Spleen (tissue), 13 donors: ENCODE data around the gene USP54. TPM values are rescaled to one million over a fixed set of nuclear protein-coding genes. Genes with fewer than 3 reads are reported as not detected.
A peak's percentile ranks its signal among the peaks of the same experiment; 100 is the strongest.

Experiments used
- DNase-seq: peaks from one replicate; pipeline ENCODE4 v3.0.0-alpha.2; 2020
- H3K27ac ChIP-seq, 8 donors: fragments of 200-600 bp; sonication (generic) in 7 of 8; 1 replicate in 4 of 8; 2 replicates in 4 of 8; pipeline versions ENCODE4 v1.5.0 to v1.8.0; 2016 to 2021; ENCODE audit warnings: inconsistent platforms in 4 of 8, mild to moderate bottlenecking in 4 of 8, moderate library complexity in 1 of 8
- H3K27me3 ChIP-seq, 7 donors: fragments of 200-600 bp; sonication (generic) in 6 of 7; replicated peaks in 1 of 7; 1 replicate in 4 of 7; 2 replicates in 3 of 7; pipeline versions ENCODE4 v1.5.0 to v1.8.0; 2016 to 2021; ENCODE audit warnings: inconsistent platforms in 3 of 7, mild to moderate bottlenecking in 1 of 7
- H3K36me3 ChIP-seq, 6 donors: fragments of 200-600 bp; sonication (generic) in 5 of 6; 1 replicate in 4 of 6; 2 replicates in 2 of 6; pipeline versions ENCODE4 v1.5.0 to v1.8.0; 2016 to 2021; ENCODE audit warnings: inconsistent platforms in 2 of 6
- H3K4me1 ChIP-seq, 6 donors: fragments of 200-600 bp; sonication (generic) in 5 of 6; 1 replicate in 3 of 6; 2 replicates in 3 of 6; pipeline versions ENCODE4 v1.5.0 to v1.8.0; 2016 to 2021; ENCODE audit warnings: inconsistent platforms in 3 of 6
- H3K4me3 ChIP-seq, 8 donors: fragments of 200-600 bp; sonication (generic) in 7 of 8; 1 replicate in 4 of 8; 2 replicates in 4 of 8; pipeline versions ENCODE4 v1.5.0 to v1.8.0; 2016 to 2021; ENCODE audit warnings: inconsistent platforms in 4 of 8, mild to moderate bottlenecking in 4 of 8, moderate library complexity in 2 of 8
- H3K9me3 ChIP-seq, 8 donors: fragments of 200-600 bp; sonication (generic) in 7 of 8; 1 replicate in 4 of 8; 2 replicates in 4 of 8; pipeline versions ENCODE4 v1.5.0 to v1.8.0; 2016 to 2021; ENCODE audit warnings: inconsistent platforms in 4 of 8
- CTCF ChIP-seq, 11 experiments: fragments of 200-600 bp in 7 of 11; fragments of 450-650 bp in 4 of 11; sonication (generic) in 4 of 11; IDR thresholded peaks in 8 of 11; conservative IDR thresholded peaks in 3 of 11; 1 replicate in 7 of 11; 2 replicates in 4 of 11; pipeline versions ENCODE4 v1.4.0 to v1.8.0; 2016 to 2021; ENCODE audit warnings: antibody characterized with exemption in 11 of 11, inconsistent platforms in 4 of 11, mild to moderate bottlenecking in 1 of 11
- POLR2A ChIP-seq, 3 donors: fragments of 450-650 bp; IDR thresholded peaks; one replicate each; pipeline ENCODE4 v1.5.1; 2017; ENCODE audit warnings: antibody characterized with exemption in 3 of 3, mild to moderate bottlenecking in 1 of 3
- POLR2AphosphoS5 ChIP-seq, 3 donors: sonication (generic); formaldehyde crosslinking; IDR thresholded peaks; one replicate each; pipeline ENCODE4 v1.5.1; 2017; ENCODE audit warnings: antibody characterized with exemption in 3 of 3
- WGBS, 5 donors: extraction: QIAGEN DNeasy Blood & Tissue Kit in 3 of 5; methylation state at CpG; one replicate each; pipeline versions ENCODE4 v1.1.5 to v1.1.7; 2013 to 2018; 5-methylcytosine and 5-hydroxymethylcytosine counted together
- intact Hi-C: fragments of 100-400 bp; cut with DNase I; formaldehyde crosslinking; loops from one replicate; pipeline ENCODE4 v1.15.0; 2023; ENCODE audit warnings: low total_unique reads
- long read RNA-seq, 2 donors: transcript quantifications; one replicate each; lab custom pipeline, GENCODE V29; 2026
- polyA plus RNA-seq, 3 donors: library from polyadenylated mRNA; stranded (reverse); fragments of 200-250 nt; gene quantifications; one replicate each; pipeline ENCODE4 v1.2.1, GENCODE V29; 2013
- total RNA-seq, 7 donors: library from RNA; depleted of rRNA in 3 of 7; stranded (reverse); fragments of >200 nt in 3 of 7; fragmentation: NEBNext Ultra II Directional in 4 of 7; extraction: Animal tissue kit (Norgen Biotek cat#: 25700) in 4 of 7; gene quantifications; one replicate each; pipeline versions ENCODE4 v1.1.0 to v1.2.1, GENCODE V29; 2016 to 2021
- donor health status: healthy with polysubstance abuse.
- donor health status: DM: no; HTN: no; CAD: no; lungs with moderate emphysema.
- donor health status: DM: no; HTN: no; CAD: no.
- donor health status: Bipolar disorder and iron deficiency.
- donor health status: healthy.
- donor health status: DM: no; HTN: no; CAD: no.
- donor health status: DM: yes; HTN: yes; CAD: no.

The USP54 gene, protein sequence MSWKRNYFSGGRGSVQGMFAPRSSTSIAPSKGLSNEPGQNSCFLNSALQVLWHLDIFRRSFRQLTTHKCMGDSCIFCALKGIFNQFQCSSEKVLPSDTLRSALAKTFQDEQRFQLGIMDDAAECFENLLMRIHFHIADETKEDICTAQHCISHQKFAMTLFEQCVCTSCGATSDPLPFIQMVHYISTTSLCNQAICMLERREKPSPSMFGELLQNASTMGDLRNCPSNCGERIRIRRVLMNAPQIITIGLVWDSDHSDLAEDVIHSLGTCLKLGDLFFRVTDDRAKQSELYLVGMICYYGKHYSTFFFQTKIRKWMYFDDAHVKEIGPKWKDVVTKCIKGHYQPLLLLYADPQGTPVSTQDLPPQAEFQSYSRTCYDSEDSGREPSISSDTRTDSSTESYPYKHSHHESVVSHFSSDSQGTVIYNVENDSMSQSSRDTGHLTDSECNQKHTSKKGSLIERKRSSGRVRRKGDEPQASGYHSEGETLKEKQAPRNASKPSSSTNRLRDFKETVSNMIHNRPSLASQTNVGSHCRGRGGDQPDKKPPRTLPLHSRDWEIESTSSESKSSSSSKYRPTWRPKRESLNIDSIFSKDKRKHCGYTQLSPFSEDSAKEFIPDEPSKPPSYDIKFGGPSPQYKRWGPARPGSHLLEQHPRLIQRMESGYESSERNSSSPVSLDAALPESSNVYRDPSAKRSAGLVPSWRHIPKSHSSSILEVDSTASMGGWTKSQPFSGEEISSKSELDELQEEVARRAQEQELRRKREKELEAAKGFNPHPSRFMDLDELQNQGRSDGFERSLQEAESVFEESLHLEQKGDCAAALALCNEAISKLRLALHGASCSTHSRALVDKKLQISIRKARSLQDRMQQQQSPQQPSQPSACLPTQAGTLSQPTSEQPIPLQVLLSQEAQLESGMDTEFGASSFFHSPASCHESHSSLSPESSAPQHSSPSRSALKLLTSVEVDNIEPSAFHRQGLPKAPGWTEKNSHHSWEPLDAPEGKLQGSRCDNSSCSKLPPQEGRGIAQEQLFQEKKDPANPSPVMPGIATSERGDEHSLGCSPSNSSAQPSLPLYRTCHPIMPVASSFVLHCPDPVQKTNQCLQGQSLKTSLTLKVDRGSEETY (N-terminal part only)
- 10 to 100 TPM in 4 of 7 donors, 1 to 10 TPM in 3; 5.6 to 16.8 (median 10.6) TPM for total RNA-seq
- 1 to 10 TPM; 1.1 to 2.0 (median 1.7) TPM for polyA plus RNA-seq
- long read RNA-seq, donor 1, result 0 reads
- long read RNA-seq, donor 2, partial matches to known transcripts, result 6 of 6 reads
- long read RNA-seq, donor 2, other reads (novel, unspliced or antisense), result 0 of 6 reads

GRCh38 chr10:73590881-73591799 is at the start of gene USP54:
TSS of gene USP54 (minus strand) at chr10:73591342. CDS start at chr10:73575658, 15,684 bp downstream.
- H3K36me3 ChIP-seq, result no peaks in the 10 kb centered on the region
- intact Hi-C loops, result no loop called here
- H3K9me3 ChIP-seq, result no peaks in the 10 kb centered on the region
- no peak within 1 kb of the TSS for H3K4me3 ChIP-seq
- DNase-seq, result no peak
- 9 to 12% (median 10%) methylated on average over 6 of the region's 6 CpGs for WGBS, 5 donors
- H3K27ac ChIP-seq, result peak within 1 kb of the TSS in 6 of 8 donors; percentile 30 to 52 (median 42)
- H3K4me1 ChIP-seq, result peaks cover 10 to 41% (median 25%) of the 10 kb centered on the region in 6 donors
- TF ChIP-seq CTCF (IDR thresholded peaks at IDR 0.05 in 8 of 11, conservative IDR thresholded peaks at IDR 0.05 in 3 of 11), result no peak
- no peak for TF ChIP-seq POLR2AphosphoS5 (IDR thresholded peaks at IDR 0.05)
- TF ChIP-seq POLR2A (IDR thresholded peaks at IDR 0.05), result no peak
- no peaks in the 10 kb centered on the region for H3K27me3 ChIP-seq

- WGBS, 5 donors, result 77 to 93% (median 87%) methylated on average over 3 of the region's 3 CpGs
- H3K4me1 ChIP-seq, result peaks cover 0 to 10% (median 8%) of the 10 kb centered on the region in 6 donors
- no peak overlapping the region for H3K27ac ChIP-seq
- intact Hi-C loops, result no loop called here
- no peak for TF ChIP-seq POLR2AphosphoS5 (IDR thresholded peaks at IDR 0.05)
- TF ChIP-seq POLR2A (IDR thresholded peaks at IDR 0.05), result no peak
- TF ChIP-seq CTCF (IDR thresholded peaks at IDR 0.05 in 8 of 11, conservative IDR thresholded peaks at IDR 0.05 in 3 of 11), result no peak
- no peaks in the 10 kb centered on the region for H3K9me3 ChIP-seq
- DNase-seq, result no peak
- H3K4me3 ChIP-seq, result no peak overlapping the region
- H3K27me3 ChIP-seq, result no peaks in the 10 kb centered on the region
- H3K36me3 ChIP-seq, result no peaks in the 10 kb centered on the region
These were observed 48.1 kb upstream of the USP54 start for GRCh38 chr10:73639286-73639685.

DNA sequence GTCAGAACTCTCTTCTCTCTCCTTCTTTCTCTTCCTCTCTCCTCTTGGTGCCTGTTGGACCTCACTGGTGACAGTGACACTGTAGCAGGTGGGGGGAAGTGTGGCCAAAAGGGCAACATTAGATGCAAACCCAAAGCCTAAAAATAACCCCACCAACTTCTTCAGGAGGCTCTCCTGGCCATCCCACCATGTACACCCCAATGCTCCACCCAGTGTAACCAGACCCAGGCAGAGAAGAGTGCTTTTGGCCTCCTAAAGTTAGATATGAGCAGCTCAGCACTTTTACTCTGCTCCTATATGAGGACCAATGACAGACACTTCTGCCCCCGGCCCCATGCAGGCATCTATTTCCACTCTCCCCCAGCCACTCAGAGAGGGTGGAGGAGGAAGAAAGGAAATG is 44.6 kb upstream of the USP54 start:
- DNase-seq, result no peak
- Histone ChIP-seq H3K4me3 (no peak overlapping the region), H3K27ac (no peak overlapping the region), H3K4me1 (no peaks in the 10 kb centered on the region), H3K9me3 (no peaks in the 10 kb centered on the region), H3K36me3 (no peaks in the 10 kb centered on the region), H3K27me3 (no peaks in the 10 kb centered on the region)
- 30 to 50% (median 35%) methylated on average over 1 of the region's 1 CpG for WGBS, 5 donors
- intact Hi-C loops, result no loop called here
- TF ChIP-seq POLR2A (IDR thresholded peaks at IDR 0.05), result no peak
- no peak for TF ChIP-seq POLR2AphosphoS5 (IDR thresholded peaks at IDR 0.05)
- TF ChIP-seq CTCF (IDR thresholded peaks at IDR 0.05 in 8 of 11, conservative IDR thresholded peaks at IDR 0.05 in 3 of 11), result no peak
